ENCODE data around the gene MBD5.

The MBD5 gene

DNA sequence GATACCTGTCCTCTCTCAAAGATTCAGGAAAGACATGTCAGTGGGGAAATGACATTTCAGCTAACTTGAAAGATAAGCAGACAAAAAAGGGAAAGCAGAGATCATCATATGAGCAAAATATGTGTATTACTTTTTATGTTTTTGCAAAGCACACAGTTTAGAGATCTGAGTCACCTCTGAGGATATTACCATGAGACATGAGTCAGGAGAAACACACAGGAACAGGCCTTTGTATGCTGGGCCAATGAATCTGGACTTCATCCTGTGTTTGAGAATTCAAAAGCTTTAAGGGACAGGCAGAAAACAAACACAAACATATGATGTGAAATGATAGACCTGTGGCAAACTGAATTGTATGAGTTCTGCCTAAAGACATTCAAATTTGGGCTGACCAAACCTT is 317.6 kb downstream of the MBD5 start:
- CTCF ChIA-PET: no interaction called here
- no peak overlapping the region for H3K27ac ChIP-seq
- DNase-seq (ENCODE audit: low spot score): peak; percentile 54
- POLR2A ChIA-PET (ENCODE audit: low non-redundant PET): no interaction called here
- TF ChIP-seq CTCF (conservative IDR thresholded peaks at IDR 0.05; ENCODE audit: low read depth): no peak

DNA sequence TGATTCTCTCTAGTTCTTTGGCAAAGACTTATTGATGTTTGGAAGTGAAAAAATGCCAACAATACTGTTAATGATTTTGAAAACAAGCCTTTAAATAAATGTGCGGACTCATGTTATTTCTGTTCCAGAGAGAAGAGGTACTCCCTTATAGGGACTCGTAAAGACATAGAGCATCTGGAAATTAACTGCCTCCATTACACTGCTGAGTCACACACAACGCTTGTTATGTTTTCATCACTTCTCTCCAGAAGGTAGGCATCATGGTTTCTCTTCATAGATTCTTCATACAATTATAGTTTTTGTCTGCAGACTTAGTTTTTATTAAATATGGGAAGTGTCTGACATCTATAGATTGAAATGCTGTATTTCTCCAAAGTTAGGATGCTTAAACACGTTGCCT is 321.2 kb downstream of the MBD5 start:
- ChIA-PET CTCF (no interaction called here), POLR2A (ENCODE audit: low non-redundant PET) (no interaction called here)
- no peak overlapping the region for H3K27ac ChIP-seq
- TF ChIP-seq CTCF (conservative IDR thresholded peaks at IDR 0.05; ENCODE audit: low read depth): no peak
- DNase-seq (ENCODE audit: low spot score): no peak

GRCh38 chr2:148350199-148350598 is 329.3 kb downstream of the MBD5 start:
- TF ChIP-seq CTCF (conservative IDR thresholded peaks at IDR 0.05; ENCODE audit: low read depth): no peak
- POLR2A ChIA-PET (ENCODE audit: low non-redundant PET): no interaction called here
- H3K27ac ChIP-seq: no peak overlapping the region
- CTCF ChIA-PET: no interaction called here
- DNase-seq (ENCODE audit: low spot score): no peak

DNA sequence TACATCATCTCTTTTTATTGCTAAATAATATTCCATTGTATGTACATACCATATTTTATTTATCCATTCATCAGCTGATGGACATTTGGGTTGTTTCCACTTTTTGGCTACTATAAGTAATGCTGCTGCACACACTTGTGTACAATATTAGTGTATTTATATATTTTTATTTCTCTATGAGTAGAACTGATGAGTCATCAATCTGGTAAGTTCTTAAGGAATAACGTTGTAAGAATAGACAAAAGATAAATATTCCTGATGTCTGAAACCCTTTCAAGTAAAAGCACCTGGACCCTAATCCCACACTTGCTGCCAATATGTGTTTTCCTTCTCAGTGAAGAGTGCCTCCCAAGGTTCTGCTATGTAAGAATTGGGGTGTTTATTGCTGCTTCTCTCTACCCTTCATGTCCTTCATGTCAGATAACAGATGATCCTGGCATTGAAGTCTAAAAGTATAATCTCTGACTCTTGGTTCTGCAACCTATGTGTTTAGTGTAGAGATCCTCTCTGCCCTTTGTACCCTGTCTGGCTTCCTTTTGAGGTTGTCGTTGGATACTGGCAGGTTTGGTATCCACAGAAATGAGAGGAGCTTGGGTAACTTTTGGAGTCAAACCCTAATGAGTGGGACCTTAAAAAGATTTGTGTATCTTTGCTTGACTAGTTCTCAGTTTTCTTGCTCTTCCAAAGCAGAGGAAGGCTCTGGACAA is 330.7 kb downstream of the MBD5 start:
- no peak overlapping the region for H3K27ac ChIP-seq
- no peak for TF ChIP-seq CTCF (conservative IDR thresholded peaks at IDR 0.05; ENCODE audit: low read depth)
- DNase-seq (ENCODE audit: low spot score): no peak
- CTCF ChIA-PET: interaction anchor here (0.6 to 0.8 kb wide), 2 partner anchors 215 to 313 kb away, joined by 3 to 4 read pairs; no protein-coding TSS in a partner anchor
- POLR2A ChIA-PET (ENCODE audit: low non-redundant PET): no interaction called here

DNA sequence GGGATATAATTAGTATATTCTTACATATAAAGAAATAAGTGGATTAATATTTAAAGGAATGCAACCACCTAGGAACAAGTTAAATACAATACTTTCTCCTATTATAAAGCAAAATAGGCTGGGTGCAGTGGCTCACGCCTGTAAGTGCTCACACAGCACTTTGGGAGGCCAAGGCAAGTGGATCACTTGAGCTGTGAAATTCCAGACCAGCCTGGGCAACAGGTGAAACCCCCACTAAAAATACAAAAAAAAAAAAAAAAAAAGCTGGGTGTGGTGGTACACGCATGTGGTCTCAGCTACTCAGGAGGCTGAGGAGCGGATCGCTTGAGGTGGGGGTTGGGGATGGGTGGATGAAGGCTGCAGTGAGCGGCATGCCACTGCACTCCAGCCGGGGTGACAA is 337.5 kb downstream of the MBD5 start:
- POLR2A ChIA-PET (ENCODE audit: low non-redundant PET): no interaction called here
- no peak for TF ChIP-seq CTCF (conservative IDR thresholded peaks at IDR 0.05; ENCODE audit: low read depth)
- CTCF ChIA-PET: interaction anchor here (0.6 kb wide), 1 partner anchor 35 kb away, joined by 3 read pairs; no protein-coding TSS in a partner anchor
- no peak for DNase-seq (ENCODE audit: low spot score)
- H3K27ac ChIP-seq: no peak overlapping the region

DNA sequence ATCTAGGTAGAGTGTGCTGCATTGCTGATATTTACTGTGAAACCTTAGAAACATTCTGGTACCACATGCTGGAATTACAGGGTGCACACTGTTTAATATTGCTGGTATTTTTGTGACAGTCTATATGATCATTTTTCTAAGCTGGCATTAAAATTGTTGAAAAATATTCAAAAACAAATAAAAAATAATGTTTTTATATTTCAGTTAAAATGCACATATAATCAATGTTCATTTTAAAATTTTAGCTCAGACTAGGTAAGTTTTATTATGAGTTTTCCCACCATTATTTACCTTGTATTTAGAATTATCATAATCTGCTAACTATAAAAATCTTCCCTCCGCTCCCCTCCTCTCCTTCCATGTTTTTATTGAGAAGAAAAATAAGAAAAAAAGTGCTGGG is 339.8 kb downstream of the MBD5 start:
- POLR2A ChIA-PET (ENCODE audit: low non-redundant PET): no interaction called here
- no peak for TF ChIP-seq CTCF (conservative IDR thresholded peaks at IDR 0.05; ENCODE audit: low read depth)
- CTCF ChIA-PET: interaction anchor here (0.6 kb wide), 1 partner anchor 630 kb away, joined by 3 read pairs; no protein-coding TSS in a partner anchor
- DNase-seq (ENCODE audit: low spot score): no peak
- no peak overlapping the region for H3K27ac ChIP-seq
